Esophagus squamous epithelium (tissue), 4 donors: ENCODE results near the gene DBN1.
A peak's percentile ranks its signal among the peaks of the same experiment; 100 is the strongest.

Source experiments
- CTCF ChIP-seq, 6 experiments: fragments of 450-650 bp in 4 of 6; fragments of 200-600 bp in 2 of 6; sonication (generic) in 2 of 6; IDR thresholded peaks; one replicate each; pipeline ENCODE4 v1.5.1; 2016 to 2019; ENCODE audit warnings: antibody characterized with exemption in 6 of 6, mild to moderate bottlenecking in 4 of 6, moderate library complexity in 4 of 6
- POLR2A ChIP-seq, 4 donors: fragments of 450-650 bp; IDR thresholded peaks; one replicate each; pipeline ENCODE4 v1.6.1; 2017; ENCODE audit warnings: antibody characterized with exemption in 4 of 4, mild to moderate bottlenecking in 4 of 4, moderate library complexity in 3 of 4

- TF ChIP-seq CTCF (IDR thresholded peaks at IDR 0.05) (peak in 4 of 6 experiments; percentile 3 to 31 (median 30)), POLR2A (IDR thresholded peaks at IDR 0.05) (peak in 3 of 4 donors; percentile 9 to 46 (median 16))
These were observed 43.5 kb upstream of the DBN1 start, which contains the start of gene DDX41 for GRCh38 chr5:177516601-177517568.
